GM20431 (cell line): Measurements from ENCODE around the gene MYZAP.

Experiments
- in situ Hi-C: fragments of 300-500 bp; cut with MseI, MboI; formaldehyde crosslinking; loops from one replicate; pipeline ENCODE4 v1.15.0; 2020; ENCODE audit warnings: low sequenced_read_pairs; ENCODE audit not compliant: unreplicated experiment

MYZAP gene

DNA sequence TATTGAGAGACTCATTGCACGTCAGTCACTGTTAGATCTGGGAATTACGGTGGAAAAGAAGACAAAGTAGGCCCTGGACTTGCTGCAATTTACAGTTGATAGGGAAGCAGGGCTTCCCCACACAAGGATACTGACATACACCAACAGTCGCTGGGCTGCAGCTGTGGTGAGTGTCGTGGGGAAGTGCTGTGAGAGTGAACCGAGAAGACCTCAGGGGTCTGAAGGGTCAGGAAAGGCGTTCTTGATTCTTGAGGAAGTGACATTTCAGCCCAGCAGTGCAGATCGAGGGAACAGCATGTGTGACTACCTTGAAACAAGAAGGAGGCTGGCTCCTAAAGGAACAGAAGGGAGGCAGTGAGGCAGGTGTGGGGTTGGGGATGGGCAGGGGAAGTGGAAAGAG is 22.5 kb downstream of the MYZAP start:
- in situ Hi-C loops: loop anchor here (25.0 kb wide), 1 partner anchor 102 kb away; no protein-coding TSS in a partner anchor

DNA sequence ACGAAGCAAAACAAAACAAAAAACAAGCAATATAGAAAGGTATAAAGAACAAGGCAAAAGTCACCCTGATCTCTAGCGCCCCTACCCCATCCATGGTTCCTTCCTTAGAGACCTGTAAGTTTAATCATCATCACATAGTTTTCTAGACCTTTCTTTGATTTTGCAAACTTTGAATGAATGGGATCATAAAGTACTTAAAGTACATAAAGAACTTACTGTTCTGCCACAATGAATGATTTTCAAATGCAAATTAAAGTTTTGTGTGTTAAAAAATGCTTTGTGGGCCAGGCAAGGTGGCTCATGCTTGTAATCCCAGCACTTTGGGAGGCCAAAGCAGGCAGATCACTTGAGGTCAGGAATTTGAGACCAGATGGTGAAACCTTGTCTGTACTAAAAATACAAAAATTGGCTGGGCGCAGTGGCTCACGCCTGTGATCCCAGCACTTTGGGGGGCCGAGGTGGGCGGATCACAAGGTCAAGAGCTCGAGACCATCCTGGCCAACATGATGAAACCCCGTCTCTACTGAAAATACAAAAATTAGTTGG is 24.3 kb downstream of the MYZAP start:
- in situ Hi-C loops: loop anchor here (25.0 kb wide), 1 partner anchor 104 kb away; no protein-coding TSS in a partner anchor

DNA sequence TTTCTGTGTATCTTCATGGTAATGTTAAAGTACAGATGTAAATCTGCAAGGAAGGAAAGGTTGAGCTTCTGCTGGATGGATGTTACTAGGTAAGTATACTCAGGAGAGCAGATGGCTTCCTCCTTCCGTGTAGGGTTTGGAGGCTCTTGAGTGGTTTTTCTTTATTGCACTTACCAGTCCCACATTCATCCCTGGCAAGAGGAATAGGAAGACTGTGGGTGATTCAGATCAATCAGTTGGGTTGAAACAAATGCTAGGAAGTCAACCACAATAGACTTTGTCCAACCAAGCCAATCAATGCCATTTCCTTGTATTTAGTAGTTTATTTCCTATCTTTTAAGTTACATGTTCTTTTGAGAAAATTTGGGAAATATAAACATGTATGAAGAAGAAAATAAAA is 26.6 kb downstream of the MYZAP start:
- in situ Hi-C loops: loop anchor here (25.0 kb wide), 1 partner anchor 106 kb away; no protein-coding TSS in a partner anchor

DNA sequence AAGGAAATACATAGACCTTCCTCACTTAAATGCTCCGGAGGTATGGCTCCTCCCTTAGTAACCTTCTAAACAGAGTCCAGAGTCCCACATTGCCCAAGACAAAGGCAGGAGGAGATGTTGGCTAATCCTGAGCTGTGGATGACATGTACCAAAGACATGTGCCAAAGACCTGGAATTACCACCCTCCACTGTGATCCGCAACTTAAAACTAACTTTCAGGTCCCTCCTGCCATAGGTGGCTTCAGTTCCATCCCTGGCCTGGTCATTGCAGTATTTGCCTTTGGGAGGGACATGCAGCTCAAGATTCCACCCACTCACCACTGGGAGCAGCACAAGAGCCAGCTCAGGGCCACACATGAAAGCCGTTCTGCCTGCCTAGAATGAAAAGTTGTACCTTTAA is 28.0 kb downstream of the MYZAP start:
- in situ Hi-C loops: loop anchor here (25.0 kb wide), 1 partner anchor 107 kb away; no protein-coding TSS in a partner anchor

DNA sequence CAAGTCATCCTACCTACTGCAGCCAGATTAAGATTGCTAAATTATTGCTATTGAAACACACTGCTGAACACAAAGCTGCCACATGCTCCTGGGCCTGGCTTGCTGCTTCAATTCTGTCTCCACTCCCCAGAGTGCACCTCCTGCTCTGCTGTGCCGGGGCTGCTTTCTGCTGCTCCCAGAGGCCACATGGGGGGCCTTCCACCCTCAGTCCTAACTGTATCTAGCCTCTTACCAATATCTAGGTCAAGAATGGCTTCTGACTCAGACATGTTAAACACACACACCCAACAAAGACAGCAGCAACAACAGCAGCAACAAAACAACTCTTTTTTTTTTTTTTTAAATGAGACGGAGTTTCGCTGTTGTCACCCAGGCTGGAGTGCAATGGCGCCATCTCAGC is 33.0 kb downstream of the MYZAP start:
- in situ Hi-C loops: loop anchor here (25.0 kb wide), 2 partner anchors 112 to 238 kb away; no protein-coding TSS in a partner anchor

DNA sequence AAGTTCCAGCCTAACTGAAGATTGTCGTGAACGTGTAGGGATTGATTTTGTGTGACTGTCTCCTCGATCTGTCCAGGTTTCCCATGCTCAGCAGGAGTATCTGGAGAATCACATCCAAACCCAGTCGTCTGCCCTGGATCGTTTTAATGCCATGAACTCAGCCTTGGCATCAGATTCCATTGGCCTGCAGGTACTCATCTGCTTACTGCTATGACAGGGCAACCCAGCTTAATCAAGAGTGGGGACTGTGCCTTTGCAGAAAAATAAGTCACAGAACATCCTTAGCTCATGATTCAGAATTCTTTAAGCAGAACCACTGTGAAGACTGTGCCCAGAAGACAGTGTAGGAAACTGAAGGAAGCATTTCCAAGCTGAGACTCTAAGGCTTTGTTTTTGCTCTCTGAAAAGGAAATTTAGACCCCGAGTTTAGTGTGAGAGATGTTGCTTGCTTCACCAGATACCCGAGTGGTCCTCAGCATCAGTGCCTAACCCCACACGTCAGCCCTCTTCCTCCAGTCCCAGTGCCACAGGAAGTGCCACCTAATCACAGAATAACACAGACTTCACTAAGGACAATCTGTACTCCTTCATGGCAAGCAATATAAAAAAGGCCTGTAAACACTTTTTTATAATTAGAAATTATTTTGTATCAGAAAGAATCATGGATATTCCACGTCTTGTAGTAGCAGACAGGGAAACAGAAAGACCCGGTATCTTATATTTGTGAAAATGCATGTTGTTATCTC is 34.2 kb downstream of the MYZAP start:
- in situ Hi-C loops: loop anchor here (25.0 kb wide), 1 partner anchor 236 kb away; no protein-coding TSS in a partner anchor

DNA sequence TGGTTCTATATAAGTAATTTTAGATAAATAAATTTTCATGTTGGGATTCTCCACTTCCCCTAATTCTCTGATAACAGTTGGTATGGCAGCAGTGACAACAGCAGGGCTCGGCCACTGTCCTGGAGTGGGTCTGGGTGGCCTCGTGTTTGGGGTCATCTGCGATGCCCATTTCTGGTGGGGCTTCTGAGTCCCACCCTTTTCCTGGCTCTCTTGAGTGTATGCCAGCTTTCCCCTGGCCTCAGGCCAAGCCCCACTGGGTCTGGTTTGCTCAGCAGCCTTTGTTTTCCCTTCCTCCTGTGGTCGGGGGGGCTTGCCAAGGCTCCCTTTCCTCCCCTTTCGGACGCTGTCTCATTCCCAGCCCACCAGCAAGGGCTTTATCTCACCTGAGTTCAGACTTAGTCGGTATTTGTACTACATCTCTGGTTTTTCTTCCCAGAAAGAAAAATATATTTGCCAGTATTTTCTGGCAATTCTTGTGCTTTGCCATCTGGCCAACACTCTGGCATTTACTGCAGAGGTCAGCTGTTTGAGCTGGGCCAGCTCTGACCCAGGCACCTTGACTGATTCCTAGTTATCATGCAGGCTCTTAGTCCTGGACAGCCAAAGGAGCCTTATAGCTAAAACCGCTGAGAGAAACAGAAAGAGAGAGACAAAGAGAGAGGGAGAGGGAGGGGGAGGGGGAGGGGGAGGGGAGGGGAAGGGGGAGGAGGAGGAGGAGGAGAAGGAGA is 35.2 kb downstream of the MYZAP start:
- in situ Hi-C loops: loop anchor here (25.0 kb wide), 1 partner anchor 235 kb away; no protein-coding TSS in a partner anchor

DNA sequence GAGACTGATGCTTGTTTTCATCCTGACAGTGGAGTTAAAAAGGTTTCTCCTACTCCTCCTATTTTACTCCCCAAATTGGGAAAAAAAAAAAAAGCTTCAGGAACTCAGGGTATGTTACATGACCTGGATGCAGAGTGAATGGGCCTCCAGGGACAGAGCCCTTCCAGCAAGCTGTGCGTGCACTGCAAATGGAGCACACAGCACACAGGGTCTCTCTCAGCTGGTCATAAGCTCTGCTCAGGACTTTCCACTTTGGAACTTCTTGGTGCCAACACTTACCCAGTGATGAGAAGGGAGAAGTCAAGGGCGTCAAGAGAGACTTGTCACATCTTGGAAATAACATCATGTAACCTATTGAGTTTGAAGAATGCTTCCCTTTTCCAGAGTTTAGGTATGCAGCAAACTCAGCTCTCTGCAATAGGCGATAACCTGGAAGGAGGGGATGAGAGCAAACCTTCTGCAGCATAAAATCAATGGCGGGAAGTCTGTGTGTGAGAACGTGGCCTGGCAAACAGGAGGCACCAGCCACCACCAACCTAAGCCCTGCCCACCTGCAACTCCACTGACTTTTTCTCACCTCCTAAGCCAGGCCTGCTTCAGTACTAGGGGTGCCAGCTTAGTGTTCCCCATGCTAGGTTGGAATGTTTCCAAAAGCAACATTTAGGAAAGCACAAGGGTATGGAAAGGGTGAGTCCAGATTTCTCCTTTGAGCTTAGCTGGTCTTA is 39.8 kb downstream of the MYZAP start:
- in situ Hi-C loops: loop anchor here (25.0 kb wide), 1 partner anchor 231 kb away; no protein-coding TSS in a partner anchor

DNA sequence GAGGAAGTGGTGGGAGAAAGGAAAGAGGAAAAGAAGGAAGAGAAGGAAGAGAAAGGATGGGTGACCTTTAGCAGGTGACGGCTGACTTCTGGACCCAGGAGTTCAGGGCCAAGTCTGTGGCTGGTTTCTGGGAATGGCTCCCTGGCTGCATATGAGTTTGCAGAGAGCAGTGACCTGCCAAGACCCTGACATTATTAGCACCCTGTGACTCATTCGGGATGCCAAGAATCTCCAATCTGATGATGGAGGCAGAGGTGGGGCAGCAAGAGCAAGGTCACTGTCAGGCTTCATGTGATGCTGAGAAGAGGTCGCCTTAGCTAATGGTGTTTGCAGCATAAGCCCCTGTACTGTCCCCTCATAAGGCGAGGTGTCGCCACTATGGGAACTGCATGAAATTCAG is 42.6 kb downstream of the MYZAP start:
- in situ Hi-C loops: loop anchor here (25.0 kb wide), 1 partner anchor 228 kb away; no protein-coding TSS in a partner anchor

DNA sequence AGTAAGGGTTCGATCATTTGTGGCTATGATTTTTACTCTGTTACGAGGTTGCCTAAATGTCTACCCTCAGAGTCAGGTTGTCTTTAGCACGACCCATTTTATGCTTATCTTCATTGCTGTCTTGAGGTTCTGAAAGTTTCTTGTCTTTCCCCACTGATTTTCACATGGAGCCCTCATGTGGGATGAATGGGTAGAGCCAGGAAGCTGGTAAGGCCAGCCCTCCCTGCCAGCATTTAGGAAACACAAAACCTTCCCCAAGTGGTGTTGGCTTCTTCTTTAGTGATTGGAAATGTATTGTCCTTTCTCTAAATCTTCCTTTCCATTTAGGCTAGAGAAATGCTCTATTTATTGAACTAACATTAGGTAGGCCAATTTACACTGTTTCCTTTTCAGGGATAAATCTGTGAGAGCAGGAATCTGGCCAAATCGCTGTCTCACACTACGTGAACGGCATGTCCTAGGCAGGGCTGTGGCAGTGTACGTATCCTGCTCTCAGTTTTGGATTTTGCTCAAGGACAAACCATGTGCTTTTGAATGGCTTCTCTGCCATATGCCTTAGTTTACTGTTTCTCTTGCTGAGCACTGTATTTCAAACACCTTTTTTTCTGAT is 43.7 kb downstream of the MYZAP start:
- in situ Hi-C loops: loop anchor here (25.0 kb wide), 1 partner anchor 227 kb away; no protein-coding TSS in a partner anchor

DNA sequence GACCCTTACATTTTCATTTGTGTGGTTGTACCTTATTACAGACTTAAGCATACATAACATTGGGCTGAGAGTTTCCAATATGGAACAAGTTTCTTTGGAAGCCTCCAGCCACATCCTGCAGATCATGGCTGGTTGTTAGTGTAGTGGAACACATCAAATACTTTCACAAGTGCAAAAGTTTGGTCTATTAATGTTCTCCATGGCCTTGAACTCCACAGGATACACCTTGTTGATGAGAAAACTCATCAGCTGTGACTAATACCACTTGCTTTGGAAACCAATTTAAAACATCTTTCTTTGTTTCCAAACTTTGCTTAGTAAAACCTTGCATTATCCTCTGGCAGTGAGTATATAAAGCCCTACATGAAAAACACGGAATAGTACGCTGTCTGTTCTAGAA is 46.1 kb downstream of the MYZAP start:
- in situ Hi-C loops: loop anchor here (25.0 kb wide), 1 partner anchor 224 kb away; no protein-coding TSS in a partner anchor

DNA sequence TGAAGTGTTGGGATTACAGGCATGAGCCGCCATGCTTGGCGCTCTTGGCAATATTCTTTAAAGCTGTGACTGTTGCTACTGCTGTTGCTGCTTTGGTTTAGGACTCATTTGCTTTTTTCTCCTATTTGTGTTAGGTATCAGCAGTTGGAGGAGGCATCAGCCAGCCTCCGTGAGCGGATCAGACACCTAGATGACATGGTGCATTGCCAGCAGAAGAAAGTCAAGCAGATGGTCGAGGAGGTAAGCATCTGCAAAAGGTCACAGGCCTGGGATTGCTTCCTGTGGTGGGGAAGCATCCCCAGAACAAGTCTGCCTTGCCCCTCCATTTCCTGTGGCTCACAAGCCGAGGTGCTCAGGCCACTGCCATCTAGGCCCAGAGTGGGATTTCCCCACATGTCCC is 47.6 kb downstream of the MYZAP start:
- in situ Hi-C loops: loop anchor here (25.0 kb wide), 1 partner anchor 223 kb away; no protein-coding TSS in a partner anchor

DNA sequence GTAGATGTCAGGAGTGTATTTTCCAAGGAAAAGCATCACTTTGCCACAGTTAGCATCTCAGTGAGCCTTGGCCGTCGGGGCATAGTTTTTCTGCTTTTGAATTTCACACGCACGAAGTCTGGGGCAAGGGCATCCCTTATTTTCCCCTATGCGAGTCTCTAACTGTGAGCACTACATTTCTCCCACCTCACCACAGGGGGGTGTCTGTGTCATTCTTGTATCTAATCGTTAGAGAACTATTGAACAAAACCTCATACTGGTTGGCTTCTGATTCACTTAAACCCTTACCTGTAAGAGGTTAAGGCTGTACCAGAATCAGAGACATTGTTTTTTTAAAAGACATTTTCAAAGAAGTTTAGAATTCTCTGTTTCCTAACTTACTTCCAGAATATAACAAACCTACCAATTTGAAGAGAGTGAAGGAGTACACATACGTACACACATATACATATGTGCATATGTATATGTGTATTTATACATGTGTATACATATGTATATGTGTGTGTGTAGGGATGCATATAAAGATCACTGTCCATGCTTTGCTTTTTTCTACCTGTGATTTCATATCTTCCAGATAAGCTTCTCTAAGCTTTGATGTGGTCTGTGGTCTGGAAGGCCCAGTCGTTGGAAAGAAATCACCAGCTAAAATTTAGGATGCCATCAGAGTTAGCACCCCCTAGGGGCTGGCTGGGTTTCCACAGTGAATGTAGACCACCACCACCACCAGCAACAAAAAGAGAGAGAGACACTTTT is 49.4 kb downstream of the MYZAP start:
- in situ Hi-C loops: loop anchor here (25.0 kb wide), 1 partner anchor 221 kb away; no protein-coding TSS in a partner anchor

DNA sequence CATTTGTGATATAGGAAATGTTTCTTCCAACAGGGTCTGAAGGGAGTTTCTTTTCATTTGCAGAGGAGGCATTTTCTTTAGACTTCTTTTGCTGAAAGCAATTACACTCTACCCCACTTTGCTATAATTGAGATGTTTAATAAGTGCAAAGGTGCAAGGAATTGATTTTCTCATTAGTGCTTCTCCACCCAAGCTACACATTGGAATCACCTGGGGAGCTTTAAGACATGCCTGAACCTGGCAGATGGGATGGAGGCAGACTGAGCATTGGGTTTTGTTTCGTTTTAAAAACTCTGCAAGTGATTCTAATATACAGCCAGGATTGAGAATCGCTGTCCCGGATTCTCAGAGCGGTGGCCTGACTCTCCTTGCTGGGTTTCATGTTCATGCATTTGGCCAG is 52.1 kb downstream of the MYZAP start:
- in situ Hi-C loops: loop anchor here (25.0 kb wide), 1 partner anchor 218 kb away; no protein-coding TSS in a partner anchor

DNA sequence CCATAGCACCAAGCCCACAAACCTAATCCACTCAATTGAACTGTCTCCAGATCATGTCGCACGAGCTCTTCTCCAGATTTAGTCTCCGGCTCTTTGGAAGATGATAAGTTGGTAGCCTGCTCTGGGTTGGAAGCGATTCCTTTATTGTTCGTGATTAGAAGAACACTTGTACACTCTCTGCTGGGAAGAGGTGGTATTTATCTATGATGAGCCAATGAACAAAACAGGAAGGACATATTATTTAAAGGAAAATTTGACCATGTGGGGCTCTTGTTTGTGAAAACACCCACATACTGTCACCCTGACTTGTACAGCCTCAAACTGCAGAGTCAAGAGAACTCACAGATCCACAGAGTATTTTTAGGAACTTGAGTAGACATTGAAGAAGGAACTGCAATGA is 54.4 kb downstream of the MYZAP start:
- in situ Hi-C loops: loop anchor here (25.0 kb wide), 1 partner anchor 216 kb away; no protein-coding TSS in a partner anchor

DNA sequence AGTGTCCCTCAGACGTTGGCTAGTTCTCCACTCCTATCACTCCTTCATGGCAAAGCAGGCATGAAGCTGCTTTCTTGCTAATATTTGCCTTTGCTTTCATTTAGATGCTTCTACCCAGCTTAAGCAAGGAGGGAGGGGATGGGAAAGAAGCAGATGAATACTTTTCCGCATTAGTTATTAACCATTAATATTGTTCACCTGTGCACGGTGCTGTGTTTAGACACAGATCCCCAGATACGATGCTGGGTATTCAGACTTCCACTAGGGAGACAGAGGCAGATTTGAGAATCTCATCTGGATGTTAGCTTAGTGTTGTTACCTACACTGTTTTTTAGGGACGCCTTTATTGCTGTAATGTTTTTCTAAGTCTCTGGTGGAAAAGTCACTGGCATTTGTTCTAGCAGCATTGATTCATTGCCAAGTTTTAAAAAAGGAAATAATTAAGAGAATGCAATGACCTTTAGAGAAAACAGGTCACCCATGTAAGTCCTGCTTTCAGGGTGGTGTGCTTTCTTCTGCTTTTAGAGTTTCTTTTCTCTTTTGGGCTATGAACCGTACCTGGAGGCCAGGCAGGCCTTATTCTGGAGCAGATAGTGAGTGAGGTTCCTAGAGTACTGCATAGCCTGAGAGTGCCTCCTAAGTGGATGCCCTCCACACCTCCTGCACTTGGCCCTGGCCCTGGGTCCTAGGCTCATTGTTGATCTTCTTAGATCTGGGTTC is 55.5 kb downstream of the MYZAP start:
- in situ Hi-C loops: loop anchor here (25.0 kb wide), 1 partner anchor 215 kb away; no protein-coding TSS in a partner anchor

DNA sequence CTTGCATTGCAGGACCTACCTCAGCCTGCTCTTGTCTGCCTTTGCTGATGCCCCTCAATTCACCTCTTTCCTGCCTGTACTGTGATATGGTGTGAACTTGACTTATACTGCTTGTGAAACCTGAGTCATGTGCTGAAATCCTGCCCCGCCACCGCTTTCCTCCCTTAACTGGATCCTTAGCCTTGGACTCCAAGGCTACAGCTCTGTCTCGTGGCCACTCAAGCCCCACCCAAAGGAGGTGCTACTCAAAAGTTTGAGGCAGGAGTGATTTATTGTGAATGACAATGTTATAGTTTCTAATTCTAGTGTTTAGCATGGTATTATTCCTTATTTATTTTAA is 56.1 kb downstream of the MYZAP start:
- in situ Hi-C loops: loop anchor here (25.0 kb wide), 1 partner anchor 215 kb away; no protein-coding TSS in a partner anchor

DNA sequence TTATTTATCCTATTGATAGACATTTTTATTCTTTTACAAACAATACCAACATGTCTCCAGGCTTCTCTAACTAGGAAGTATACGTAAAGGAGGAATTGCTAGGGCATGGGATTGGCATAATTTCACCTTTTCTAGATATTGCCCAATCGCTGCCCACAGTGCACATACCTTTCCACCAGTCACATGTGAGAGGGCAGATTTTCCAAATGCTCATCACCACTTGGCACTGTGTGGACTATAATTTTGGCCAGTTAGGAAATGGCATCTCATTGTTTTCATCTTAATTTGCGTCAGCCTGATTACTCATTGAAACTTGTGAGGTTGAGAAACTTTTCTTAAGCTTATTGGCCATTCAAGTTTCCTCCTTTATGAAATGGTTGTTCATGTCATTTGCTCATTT is 57.4 kb downstream of the MYZAP start:
- in situ Hi-C loops: loop anchor here (25.0 kb wide), 1 partner anchor 213 kb away; no protein-coding TSS in a partner anchor
